H1 (cell line): ENCODE results near the gene KCND3. TPM values are rescaled to one million over a fixed set of nuclear protein-coding genes. Genes with fewer than 3 reads are reported as not detected.

Experiments
- CTCF ChIA-PET: fragments of 300-600 bp; sonication (Branson Sonifier 250); formaldehyde crosslinking; loops from one replicate; lab custom pipeline; 2021; ENCODE audit not compliant: partially characterized antibody; lab: Charles Lee
- POLR2A ChIA-PET: fragments of 300-600 bp; sonication (Branson Sonifier 250); formaldehyde crosslinking; loops from one replicate; lab custom pipeline; 2021; ENCODE audit warnings: inconsistent platforms; ENCODE audit not compliant: partially characterized antibody; lab: Charles Lee
- DNase-seq, 2 experiments: peaks; one replicate each; pipeline versions ENCODE4 v3.0.0 to v3.0.0-alpha.2; 2010 to 2022; ENCODE audit warnings: low spot score in 2 of 2, low read depth in 1 of 2, mixed read lengths in 1 of 2
- FAIRE-seq: peaks from 2 replicates; lab custom pipeline; 2011; peaks lifted over from hg19 to GRCh38; lab: Jason Lieb, UNC
- H2AFZ ChIP-seq: 2 replicates; pipeline ENCODE4 v1.8.1; 2012; ENCODE audit warnings: low read length, inconsistent platforms
- H2AK5ac ChIP-seq: 2 replicates; pipeline ENCODE4 v1.6.1; 2013; ENCODE audit warnings: low read depth, low read length
- H2BK120ac ChIP-seq: replicated peaks from 2 replicates; pipeline ENCODE3; 2013; ENCODE audit warnings: low read depth, low read length, inconsistent platforms
- H2BK12ac ChIP-seq: 2 replicates; pipeline ENCODE4 v1.6.1; 2013; ENCODE audit warnings: low read depth, low read length
- H2BK15ac ChIP-seq: 2 replicates; pipeline ENCODE4 v1.6.1; 2013; ENCODE audit warnings: low read length
- H2BK20ac ChIP-seq: 2 replicates; pipeline ENCODE4 v1.6.1; 2013; ENCODE audit warnings: low read length
- H2BK5ac ChIP-seq: 2 replicates; pipeline ENCODE4 v1.6.1; 2013; ENCODE audit warnings: low read depth, low read length
- H3K14ac ChIP-seq: 2 replicates; pipeline ENCODE4 v1.6.1; 2013; ENCODE audit warnings: inconsistent platforms; ENCODE audit not compliant: insufficient read length
- H3K18ac ChIP-seq: 2 replicates; pipeline ENCODE4 v1.6.1; 2013; ENCODE audit warnings: low read length; ENCODE audit errors: extremely low read depth
- H3K23ac ChIP-seq: 2 replicates; pipeline ENCODE4 v1.6.1; 2013; ENCODE audit warnings: inconsistent platforms; ENCODE audit not compliant: insufficient read length
- H3K23me2 ChIP-seq: 2 replicates; pipeline ENCODE4 v1.6.1; 2013; ENCODE audit warnings: low read depth, low read length
- H3K27ac ChIP-seq: 2 replicates; pipeline ENCODE4 v1.6.1; 2011; ENCODE audit warnings: low read depth, low read length, inconsistent platforms
- H3K27me3 ChIP-seq, 4 experiments: replicated peaks in 1 of 4; 1 replicate in 1 of 4; 2 replicates in 3 of 4; pipeline versions ENCODE4 v1.6.1 to v1.8.1; 2011 to 2013; ENCODE audit warnings: low read length in 3 of 4, mild to moderate bottlenecking in 3 of 4, inconsistent platforms in 2 of 4, mixed read lengths in 2 of 4, moderate library complexity in 1 of 4; ENCODE audit not compliant: control insufficient read depth in 3 of 4, insufficient read depth in 3 of 4; ENCODE audit errors: extremely low read depth in 1 of 4
- H3K36me3 ChIP-seq, 4 experiments: 2 replicates each; pipeline versions ENCODE4 v1.6.1 to v1.8.1; 2011 to 2013; ENCODE audit warnings: mild to moderate bottlenecking in 4 of 4, low read length in 3 of 4, moderate library complexity in 2 of 4, control low read depth in 1 of 4, inconsistent platforms in 1 of 4; ENCODE audit not compliant: insufficient read depth in 4 of 4, control insufficient read depth in 2 of 4
- H3K4ac ChIP-seq: replicated peaks from 2 replicates; pipeline ENCODE3; 2013; ENCODE audit warnings: low read length, low read depth, mixed read lengths, inconsistent platforms; ENCODE audit not compliant: insufficient read length
- H3K4me1 ChIP-seq, 4 experiments: replicated peaks in 1 of 4; 1 replicate in 1 of 4; 2 replicates in 3 of 4; pipeline versions ENCODE4 v1.6.1 to v1.8.1; 2011 to 2013; ENCODE audit warnings: low read length in 3 of 4, inconsistent platforms in 2 of 4, mixed read lengths in 1 of 4; ENCODE audit not compliant: insufficient read depth in 4 of 4, control insufficient read depth in 3 of 4
- H3K4me2 ChIP-seq, 2 experiments: 2 replicates each; pipeline versions ENCODE4 v1.6.1 to v1.8.1; 2011 to 2013; ENCODE audit warnings: low read depth in 2 of 2, low read length in 2 of 2, control low read depth in 1 of 2, inconsistent platforms in 1 of 2, mild to moderate bottlenecking in 1 of 2; ENCODE audit not compliant: insufficient read depth in 1 of 2
- H3K4me3 ChIP-seq, 4 experiments: fragments of 200-600, 300-600 bp in 1 of 4; sonication (generic), shearing (Covaris generic), sonication (Bioruptor Twin) in 1 of 4; 2 replicates each; pipeline versions ENCODE4 v1.5.1 to v1.8.1; 2011 to 2016; ENCODE audit warnings: low read length in 4 of 4, low read depth in 3 of 4, control low read depth in 2 of 4, inconsistent platforms in 2 of 4, mild to moderate bottlenecking in 2 of 4, mixed read lengths in 1 of 4, moderate library complexity in 1 of 4; ENCODE audit not compliant: insufficient read depth in 2 of 4; ENCODE audit errors: extremely low read depth in 1 of 4
- H3K56ac ChIP-seq: replicated peaks from 2 replicates; pipeline ENCODE3; 2013; ENCODE audit warnings: low read depth, mild to moderate bottlenecking, mixed read lengths, low read length, inconsistent platforms; ENCODE audit not compliant: insufficient read length
- H3K79me1 ChIP-seq: 2 replicates; pipeline ENCODE4 v1.6.1; 2013; ENCODE audit warnings: low read depth, low read length, control low read depth
- H3K79me2 ChIP-seq, 2 experiments: 2 replicates each; pipeline versions ENCODE4 v1.6.1 to v1.8.1; 2012 to 2013; ENCODE audit warnings: low read length in 2 of 2, mild to moderate bottlenecking in 2 of 2, inconsistent platforms in 1 of 2; ENCODE audit not compliant: insufficient read depth in 2 of 2, control insufficient read depth in 1 of 2
- H3K9ac ChIP-seq, 4 experiments: replicated peaks in 1 of 4; 1 replicate in 1 of 4; 2 replicates in 3 of 4; pipeline versions ENCODE4 v1.6.1 to v1.8.1; 2011 to 2013; ENCODE audit warnings: low read depth in 3 of 4, low read length in 3 of 4, control low read depth in 2 of 4, mild to moderate bottlenecking in 2 of 4, moderate library complexity in 2 of 4, inconsistent platforms in 1 of 4; ENCODE audit errors: extremely low read depth in 1 of 4
- H3K9me3 ChIP-seq, 2 experiments: 2 replicates each; pipeline versions ENCODE4 v1.6.1 to v1.8.1; 2012 to 2013; ENCODE audit warnings: mild to moderate bottlenecking in 2 of 2, moderate library complexity in 2 of 2, control low read depth in 1 of 2, inconsistent platforms in 1 of 2, low read depth in 1 of 2, low read length in 1 of 2, mixed read lengths in 1 of 2; ENCODE audit not compliant: insufficient read depth in 2 of 2
- H4K20me1 ChIP-seq, 2 experiments: replicated peaks in 1 of 2; 2 replicates each; pipeline versions ENCODE3 to v1.8.1; 2011 to 2013; ENCODE audit warnings: inconsistent platforms in 2 of 2, low read length in 2 of 2, mild to moderate bottlenecking in 1 of 2; ENCODE audit not compliant: insufficient read depth in 2 of 2, control insufficient read depth in 1 of 2
- H4K5ac ChIP-seq: 2 replicates; pipeline ENCODE4 v1.6.1; 2013; ENCODE audit warnings: low read length, low read depth, mixed read lengths, inconsistent platforms; ENCODE audit not compliant: insufficient read length
- H4K8ac ChIP-seq: 2 replicates; pipeline ENCODE4 v1.8.0; 2013; ENCODE audit warnings: mild to moderate bottlenecking, moderate library complexity, low read length, inconsistent platforms; ENCODE audit not compliant: insufficient read depth; ENCODE audit errors: extremely low read depth
- H4K91ac ChIP-seq: replicated peaks from 2 replicates; pipeline ENCODE3; 2013; ENCODE audit warnings: low read length, mixed read lengths, inconsistent platforms; ENCODE audit not compliant: insufficient read length
- BRCA1 ChIP-seq: IDR thresholded peaks from 2 replicates; pipeline ENCODE4 v1.6.1; 2012; ENCODE audit warnings: low read depth, low read length, improper control_type of control experiment
- CBX8 ChIP-seq: fragments of 300-800, 300-1000 bp; sonication (generic); IDR thresholded peaks from 2 replicates; pipeline ENCODE4 v1.7.1; 2016; ENCODE audit warnings: low read depth, low read length, borderline replicate concordance
- CHD2 ChIP-seq: IDR thresholded peaks from 2 replicates; pipeline ENCODE4 v1.6.1; 2012; ENCODE audit warnings: low read length, improper control_type of control experiment
- EZH2 ChIP-seq: fragments of 200-600 bp; sonication (generic); IDR thresholded peaks from 2 replicates; pipeline ENCODE4 v1.7.1; 2012; ENCODE audit warnings: low read depth, mild to moderate bottlenecking, moderate library complexity, low read length, inconsistent platforms; ENCODE audit not compliant: severe bottlenecking
- FOSL1 ChIP-seq: IDR thresholded peaks from 2 replicates; pipeline ENCODE4 v1.6.1; 2011; ENCODE audit warnings: mild to moderate bottlenecking, low read depth, low read length, moderate library complexity; ENCODE audit not compliant: insufficient read depth
- MAFK ChIP-seq: IDR thresholded peaks from 2 replicates; pipeline ENCODE4 v1.6.1; 2012; ENCODE audit warnings: low read depth, mild to moderate bottlenecking, improper control_type of control experiment, low read length
- NRF1 ChIP-seq: IDR thresholded peaks from 2 replicates; pipeline ENCODE4 v1.6.1; 2011; ENCODE audit warnings: mild to moderate bottlenecking, low read depth, low read length, improper control_type of control experiment
- POU5F1 ChIP-seq: IDR thresholded peaks from 2 replicates; pipeline ENCODE4 v1.6.1; 2011; ENCODE audit warnings: low read depth, mild to moderate bottlenecking, low read length, moderate library complexity
- RAD21 ChIP-seq, 2 experiments: IDR thresholded peaks in 1 of 2; conservative IDR thresholded peaks in 1 of 2; 2 replicates each; pipeline ENCODE4 v1.6.1; 2011; ENCODE audit warnings: low read depth in 2 of 2, low read length in 2 of 2, improper control_type of control experiment in 1 of 2, inconsistent platforms in 1 of 2, mild to moderate bottlenecking in 1 of 2, moderate library complexity in 1 of 2
- SP4 ChIP-seq: IDR thresholded peaks from 2 replicates; pipeline ENCODE4 v1.6.1; 2012; ENCODE audit warnings: low read length, inconsistent platforms
- SRF ChIP-seq: IDR thresholded peaks from 2 replicates; pipeline ENCODE4 v1.6.1; 2011; ENCODE audit warnings: mild to moderate bottlenecking, low read depth, low read length, moderate library complexity
- SUZ12 ChIP-seq: fragments of 200-600 bp; sonication (generic); IDR thresholded peaks from 2 replicates; pipeline ENCODE4 v1.6.1; 2012; ENCODE audit warnings: mild to moderate bottlenecking, inconsistent platforms, low read length, moderate library complexity, mixed read lengths
- TAF7 ChIP-seq: optimal IDR thresholded peaks from 2 replicates; pipeline ENCODE3; 2011; ENCODE audit warnings: low read depth, mild to moderate bottlenecking, inconsistent platforms, low read length, moderate library complexity, borderline replicate concordance
- WGBS, 2 experiments: shearing (Covaris generic) in 1 of 2; methylation state at CpG; one replicate each; pipeline versions ENCODE4 v1.1.6 to v1.1.7; 2013 to 2015; ENCODE audit warnings: low lambda C conversion rate in 2 of 2, mixed read lengths in 2 of 2, inconsistent platforms in 1 of 2, low coverage in 1 of 2, missing lambda C conversion rate in 1 of 2; ENCODE audit not compliant: insufficient replicate concordance in 2 of 2, insufficient coverage in 1 of 2, insufficient read length in 1 of 2; ENCODE audit errors: extremely low coverage in 1 of 2, missing lambda C conversion rate in 1 of 2; 5-methylcytosine and 5-hydroxymethylcytosine counted together
- polyA plus RNA-seq, 7 experiments: library from polyadenylated mRNA; depleted of rRNA in 3 of 7; stranded (reverse) in 5 of 7; unstranded in 2 of 7; fragments of >200 nt in 5 of 7; fragments of 200-250 nt in 2 of 7; gene quantifications; 1 replicate in 5 of 7; 2 replicates in 1 of 7; 4 replicates in 1 of 7; pipeline versions ENCODE4 v1.2.1 to v1.2.3, GENCODE V29; 2011 to 2013; ENCODE audit warnings: missing spikeins in 2 of 7, mixed read lengths in 2 of 7
- total RNA-seq: library from RNA; stranded (reverse); fragmentation: NEBNext Ultra II Directional; extraction: Animal tissue kit (Norgen Biotek cat#: 25700); gene quantifications from 2 replicates; pipeline ENCODE4 v1.2.1, GENCODE V29; 2021
- TF ChIP-seq, protein P1 (sequence below): IDR thresholded peaks from 2 replicates; pipeline ENCODE4 v1.6.1; 2011; ENCODE audit warnings: low read depth, mild to moderate bottlenecking, low read length; ENCODE audit not compliant: insufficient read depth

The KCND3 gene
- total and polyA plus RNA-seq, 2 of the 8 experiments (the other 6 are each of a cell fraction or from before 2014, with no cell fraction given) = 0.14 to 0.48 TPM

DNA sequence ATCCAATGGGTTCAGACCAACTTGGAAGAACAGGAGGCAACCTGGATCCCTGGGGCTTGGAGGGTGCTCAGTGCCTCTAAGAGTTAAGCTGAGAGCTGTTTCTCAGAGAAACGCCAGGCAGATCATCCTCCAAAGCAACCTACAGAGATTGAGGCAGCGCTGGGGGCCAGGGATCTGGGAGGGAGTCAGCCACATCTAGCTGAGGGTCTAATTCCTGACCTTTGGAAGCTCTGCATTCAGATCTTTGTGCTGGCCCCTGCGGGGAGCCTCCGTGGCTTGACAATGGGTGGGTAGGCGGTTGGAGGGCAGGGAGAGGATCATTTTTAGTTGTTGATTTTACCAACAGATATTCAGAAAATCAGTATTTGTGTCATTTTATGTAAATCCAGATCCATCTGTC lies 154.5 kb downstream of the KCND3 start:
- Histone ChIP-seq H3K4me2 (no peak overlapping the region), H2AFZ (no peak overlapping the region), H3K4me3 (no peak overlapping the region), H3K79me1 (no peaks in the 10 kb centered on the region), H3K79me2 (no peaks in the 10 kb centered on the region), H3K9me3 (no peaks in the 10 kb centered on the region), H2BK15ac (no peak overlapping the region), H3K9ac (no peak overlapping the region), H3K18ac (no peak overlapping the region), H4K91ac (no peak overlapping the region), H3K4ac (no peak overlapping the region), H3K23me2 (no peaks in the 10 kb centered on the region), H2BK120ac (no peak overlapping the region), H4K20me1 (no peaks in the 10 kb centered on the region), H4K5ac (no peak overlapping the region), H3K27ac (no peak overlapping the region), H2BK12ac (no peak overlapping the region), H3K14ac (no peak overlapping the region), H3K56ac (no peak overlapping the region), H2AK5ac (no peak overlapping the region), H3K27me3 (no peaks in the 10 kb centered on the region), H2BK5ac (no peak overlapping the region), H4K8ac (no peak overlapping the region), H3K23ac (no peak overlapping the region), H2BK20ac (no peak overlapping the region), H3K36me3 (no peaks in the 10 kb centered on the region), H3K4me1 (peaks cover 0 to 4% (median 0%) of the 10 kb centered on the region in 4 experiments; a peak in 1 of 7 replicates)
- DNase-seq = no peak
- FAIRE-seq = no peak
- CTCF ChIA-PET = interaction anchor here (2.0 kb wide), 1 partner anchor 11 kb away, joined by 6 read pairs; no protein-coding TSS in a partner anchor
- 92% methylated on average over 5 of the region's 5 CpGs; no CpG with 5 or more reads in 1 of the 2 experiments for WGBS, 2 experiments
- POLR2A ChIA-PET = no interaction called here
- TF ChIP-seq EZH2 = no peak
- TF ChIP-seq CHD2 = no peak
- TF ChIP-seq BRCA1 = no peak
- TF ChIP-seq NRF1 = no peak
- TF ChIP-seq FOSL1 = no peak
- TF ChIP-seq RAD21 (IDR thresholded peaks at IDR 0.05 in 1 of 2, conservative IDR thresholded peaks at IDR 0.05 in 1 of 2; ENCODE audit: low read depth in 2 of 2, low read length in 2 of 2) = no peak
- TF ChIP-seq TAF7 = no peak
- no peak for TF ChIP-seq SUZ12
- TF ChIP-seq SP4 = no peak
- TF ChIP-seq, protein P1, sequence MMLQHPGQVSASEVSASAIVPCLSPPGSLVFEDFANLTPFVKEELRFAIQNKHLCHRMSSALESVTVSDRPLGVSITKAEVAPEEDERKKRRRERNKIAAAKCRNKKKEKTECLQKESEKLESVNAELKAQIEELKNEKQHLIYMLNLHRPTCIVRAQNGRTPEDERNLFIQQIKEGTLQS = no peak
- no peak for TF ChIP-seq MAFK
- no peak for TF ChIP-seq SRF
- TF ChIP-seq CBX8 = no peak
- no peak for TF ChIP-seq POU5F1
